Activated naive CD8-positive, alpha-beta T cell (primary cell): Measurements from ENCODE around the gene CPE.
"Not testable (repeated sequence)": the region's sequence is repeated elsewhere in the genome, so short reads cannot be mapped to it uniquely, and the experiment has no call there.

Source experiments
- H3K27ac Mint-ChIP-seq: one replicate; pipeline ENCODE4 v1.8.0; 2021; ENCODE audit warnings: mixed read lengths
- H3K27me3 Mint-ChIP-seq: one replicate; pipeline ENCODE4 v1.8.0; 2021; ENCODE audit warnings: mixed read lengths
- H3K36me3 Mint-ChIP-seq: one replicate; pipeline ENCODE4 v1.8.0; 2021; ENCODE audit warnings: mixed read lengths
- H3K4me1 Mint-ChIP-seq: one replicate; pipeline ENCODE4 v1.8.0; 2021; ENCODE audit warnings: low read depth, mixed read lengths
- H3K4me3 Mint-ChIP-seq: one replicate; pipeline ENCODE4 v1.8.0; 2021; ENCODE audit warnings: mild to moderate bottlenecking, mixed read lengths
- H3K9me3 Mint-ChIP-seq: one replicate; pipeline ENCODE4 v1.8.0; 2021; ENCODE audit warnings: low read depth, mixed read lengths

Gene CPE

GRCh38 chr4:165477799-165478198 is 99.0 kb downstream of the CPE start:
- H3K27ac Mint-ChIP-seq: no peak overlapping the region
- no peaks in the 10 kb centered on the region for H3K36me3 Mint-ChIP-seq
- peaks cover 26% of the 10 kb centered on the region for H3K27me3 Mint-ChIP-seq
- H3K4me1 Mint-ChIP-seq: no peaks in the 10 kb centered on the region
- no peak overlapping the region for H3K4me3 Mint-ChIP-seq
- peaks cover 7% of the 10 kb centered on the region for H3K9me3 Mint-ChIP-seq

GRCh38 chr4:165478260-165478659 is 99.5 kb downstream of the CPE start:
- no peak overlapping the region for H3K27ac Mint-ChIP-seq
- peaks cover 24% of the 10 kb centered on the region for H3K27me3 Mint-ChIP-seq
- H3K4me1 Mint-ChIP-seq: no peaks in the 10 kb centered on the region
- peaks cover 3% of the 10 kb centered on the region for H3K9me3 Mint-ChIP-seq
- no peak overlapping the region for H3K4me3 Mint-ChIP-seq
- no peaks in the 10 kb centered on the region for H3K36me3 Mint-ChIP-seq

GRCh38 chr4:165481053-165481835 is 102.4 kb downstream of the CPE start:
- Mint-ChIP-seq H3K9me3 (no peaks in the 10 kb centered on the region), H3K36me3 (no peaks in the 10 kb centered on the region), H3K4me1 (no peaks in the 10 kb centered on the region), H3K27ac (no peak overlapping the region), H3K4me3 (no peak overlapping the region), H3K27me3 (peaks cover 12% of the 10 kb centered on the region)

- no peak overlapping the region for H3K4me3 Mint-ChIP-seq
- H3K27ac Mint-ChIP-seq: no peak overlapping the region
- no peaks in the 10 kb centered on the region for H3K36me3 Mint-ChIP-seq
- peaks cover 29% of the 10 kb centered on the region for H3K27me3 Mint-ChIP-seq
- H3K4me1 Mint-ChIP-seq: peaks cover 3% of the 10 kb centered on the region
- H3K9me3 Mint-ChIP-seq: no peaks in the 10 kb centered on the region
Observed at GRCh38 chr4:165489786-165490185, 111.0 kb downstream of the CPE start.

GRCh38 chr4:165492583-165492982 is 113.8 kb downstream of the CPE start:
- H3K9me3 Mint-ChIP-seq, H3K4me1 Mint-ChIP-seq, H3K4me3 Mint-ChIP-seq, H3K36me3 Mint-ChIP-seq, H3K27ac Mint-ChIP-seq: not testable (repeated sequence)
- H3K27me3 Mint-ChIP-seq: peaks cover 22% of the 10 kb centered on the region

- peaks cover 3% of the 10 kb centered on the region for H3K4me1 Mint-ChIP-seq
- H3K27ac Mint-ChIP-seq: no peak overlapping the region
- H3K27me3 Mint-ChIP-seq: peaks cover 20% of the 10 kb centered on the region
- no peaks in the 10 kb centered on the region for H3K36me3 Mint-ChIP-seq
- H3K9me3 Mint-ChIP-seq: no peaks in the 10 kb centered on the region
- peak overlapping the region; percentile 80 for H3K4me3 Mint-ChIP-seq
Observed at GRCh38 chr4:165493359-165493758, 114.6 kb downstream of the CPE start.

GRCh38 chr4:165502916-165503907 is 124.4 kb downstream of the CPE start:
- H3K27ac Mint-ChIP-seq: peak overlapping the region; percentile 16
- no peak overlapping the region for H3K4me3 Mint-ChIP-seq
- no peaks in the 10 kb centered on the region for H3K36me3 Mint-ChIP-seq
- peaks cover 11% of the 10 kb centered on the region for H3K4me1 Mint-ChIP-seq
- no peaks in the 10 kb centered on the region for H3K9me3 Mint-ChIP-seq
- H3K27me3 Mint-ChIP-seq: peaks cover 5% of the 10 kb centered on the region

GRCh38 chr4:165504184-165504583 is 125.4 kb downstream of the CPE start:
- H3K4me1 Mint-ChIP-seq: peaks cover 11% of the 10 kb centered on the region

GRCh38 chr4:165505958-165506837 is 127.4 kb downstream of the CPE start:
- Mint-ChIP-seq H3K4me1 (peaks cover 11% of the 10 kb centered on the region), H3K27ac (no peak overlapping the region), H3K9me3 (no peaks in the 10 kb centered on the region), H3K4me3 (no peak overlapping the region), H3K36me3 (no peaks in the 10 kb centered on the region), H3K27me3 (peaks cover 4% of the 10 kb centered on the region)

More at GRCh38 chr4:165504184-165504583, 125.4 kb downstream of the CPE start:
- H3K36me3 Mint-ChIP-seq: no peaks in the 10 kb centered on the region
- no peak overlapping the region for H3K4me3 Mint-ChIP-seq
- H3K9me3 Mint-ChIP-seq: no peaks in the 10 kb centered on the region
- no peak overlapping the region for H3K27ac Mint-ChIP-seq
- peaks cover 5% of the 10 kb centered on the region for H3K27me3 Mint-ChIP-seq

GRCh38 chr4:165506849-165507248 is 128.0 kb downstream of the CPE start:
- H3K4me3 Mint-ChIP-seq: no peak overlapping the region
- H3K27me3 Mint-ChIP-seq: peaks cover 4% of the 10 kb centered on the region
- H3K9me3 Mint-ChIP-seq: no peaks in the 10 kb centered on the region
- H3K36me3 Mint-ChIP-seq: no peaks in the 10 kb centered on the region
- H3K4me1 Mint-ChIP-seq: peaks cover 11% of the 10 kb centered on the region
- H3K27ac Mint-ChIP-seq: no peak overlapping the region

GRCh38 chr4:165507381-165507780 is 128.6 kb downstream of the CPE start:
- H3K9me3 Mint-ChIP-seq: no peaks in the 10 kb centered on the region
- H3K4me1 Mint-ChIP-seq: peaks cover 10% of the 10 kb centered on the region
- H3K27ac Mint-ChIP-seq: no peak overlapping the region
- H3K4me3 Mint-ChIP-seq: no peak overlapping the region
- no peaks in the 10 kb centered on the region for H3K36me3 Mint-ChIP-seq
- peaks cover 5% of the 10 kb centered on the region for H3K27me3 Mint-ChIP-seq

GRCh38 chr4:165508372-165509120 is 129.7 kb downstream of the CPE start:
- H3K36me3 Mint-ChIP-seq: no peaks in the 10 kb centered on the region
- no peak overlapping the region for H3K27ac Mint-ChIP-seq

GRCh38 chr4:165512424-165512823 is 133.6 kb downstream of the CPE start:
- Mint-ChIP-seq H3K4me3 (no peak overlapping the region), H3K36me3 (no peaks in the 10 kb centered on the region), H3K27ac (no peak overlapping the region), H3K9me3 (no peaks in the 10 kb centered on the region), H3K27me3 (peaks cover 10% of the 10 kb centered on the region), H3K4me1 (no peaks in the 10 kb centered on the region)

More at GRCh38 chr4:165508372-165509120, 129.7 kb downstream of the CPE start:
- Mint-ChIP-seq H3K27me3 (peaks cover 5% of the 10 kb centered on the region), H3K4me1 (peaks cover 3% of the 10 kb centered on the region), H3K9me3 (no peaks in the 10 kb centered on the region), H3K4me3 (no peak overlapping the region)

- Mint-ChIP-seq H3K27ac (no peak overlapping the region), H3K4me3 (no peak overlapping the region), H3K27me3 (peaks cover 8% of the 10 kb centered on the region), H3K4me1 (no peaks in the 10 kb centered on the region), H3K9me3 (no peaks in the 10 kb centered on the region), H3K36me3 (no peaks in the 10 kb centered on the region)
Observed at GRCh38 chr4:165514739-165515138, 135.9 kb downstream of the CPE start.
